Measurements from ENCODE around the gene MRTO4. TPM values are rescaled to one million over a fixed set of nuclear protein-coding genes. Genes with fewer than 3 reads are reported as not detected.
A peak's percentile ranks its signal among the peaks of the same experiment; 100 is the strongest.

MRTO4 gene
- total and polyA plus RNA-seq, 4 donors, result 13.9 to 59.1 (median 35.7) TPM

DNA sequence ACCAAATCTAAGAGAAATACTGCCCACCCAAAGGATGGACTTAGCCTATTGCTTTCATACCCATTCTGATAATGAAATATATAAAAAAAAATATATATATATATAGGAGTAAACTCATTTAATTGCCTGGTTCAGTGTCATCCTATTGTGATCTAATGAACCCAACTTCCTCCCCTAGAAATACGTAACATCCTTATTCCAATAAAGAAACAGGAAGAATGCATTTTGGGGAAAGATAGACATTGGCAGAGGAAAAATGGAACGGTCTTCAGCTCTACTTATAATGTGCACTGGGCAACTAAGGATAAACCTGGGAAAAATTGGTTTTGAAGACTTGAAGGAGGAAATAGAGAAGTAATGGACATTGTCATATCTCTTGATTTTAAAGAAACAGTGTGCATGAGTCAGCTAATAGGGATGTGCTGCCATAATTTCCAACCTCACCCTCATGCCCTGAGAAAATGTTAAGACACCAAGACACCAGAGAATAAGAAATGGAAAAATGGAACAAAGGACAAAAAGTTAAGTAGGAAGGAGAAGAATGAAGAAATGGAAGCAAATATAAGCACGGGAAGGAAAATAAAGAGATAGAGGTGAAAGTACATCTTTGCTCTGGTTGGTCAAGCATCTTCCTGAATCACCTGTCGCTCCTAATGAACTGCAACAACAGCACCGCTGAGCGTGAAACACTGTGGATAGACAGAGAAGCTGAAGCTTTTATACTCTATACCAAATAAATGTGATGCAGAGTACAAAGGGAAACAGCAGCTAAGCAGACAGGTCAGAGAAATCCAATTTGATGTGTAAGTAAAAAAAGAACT lies 46.9 kb upstream of the MRTO4 start:
- ATAC-seq (ENCODE audit: insufficient read depth, low FRiP score) (no peak), DNase-seq (no peak)
- Histone ChIP-seq H3K4me1 (ENCODE audit: control insufficient read depth in 5 of 5, insufficient read depth in 5 of 5, low read length in 5 of 5) (peaks cover 0 to 38% (median 6%) of the 10 kb centered on the region in 5 donors), H3K9me3 (ENCODE audit: control insufficient read depth in 4 of 4, insufficient read depth in 3 of 4, low read length in 3 of 4) (no peaks in the 10 kb centered on the region), H3K27ac (ENCODE audit: low read depth in 1 of 2, low read length in 1 of 2) (no peak overlapping the region), H3K36me3 (ENCODE audit: control insufficient read depth in 4 of 4, insufficient read depth in 4 of 4, low read length in 4 of 4) (peaks cover 0 to 7% (median 2%) of the 10 kb centered on the region in 4 donors), H3K4me3 (no peak overlapping the region), H3K9ac (ENCODE audit: insufficient read depth in 1 of 2, low read length in 2 of 2) (no peak overlapping the region), H3K27me3 (ENCODE audit: control insufficient read depth in 3 of 3, insufficient read depth in 3 of 3, low read length in 2 of 3) (no peaks in the 10 kb centered on the region)
- TF ChIP-seq, protein P1, sequence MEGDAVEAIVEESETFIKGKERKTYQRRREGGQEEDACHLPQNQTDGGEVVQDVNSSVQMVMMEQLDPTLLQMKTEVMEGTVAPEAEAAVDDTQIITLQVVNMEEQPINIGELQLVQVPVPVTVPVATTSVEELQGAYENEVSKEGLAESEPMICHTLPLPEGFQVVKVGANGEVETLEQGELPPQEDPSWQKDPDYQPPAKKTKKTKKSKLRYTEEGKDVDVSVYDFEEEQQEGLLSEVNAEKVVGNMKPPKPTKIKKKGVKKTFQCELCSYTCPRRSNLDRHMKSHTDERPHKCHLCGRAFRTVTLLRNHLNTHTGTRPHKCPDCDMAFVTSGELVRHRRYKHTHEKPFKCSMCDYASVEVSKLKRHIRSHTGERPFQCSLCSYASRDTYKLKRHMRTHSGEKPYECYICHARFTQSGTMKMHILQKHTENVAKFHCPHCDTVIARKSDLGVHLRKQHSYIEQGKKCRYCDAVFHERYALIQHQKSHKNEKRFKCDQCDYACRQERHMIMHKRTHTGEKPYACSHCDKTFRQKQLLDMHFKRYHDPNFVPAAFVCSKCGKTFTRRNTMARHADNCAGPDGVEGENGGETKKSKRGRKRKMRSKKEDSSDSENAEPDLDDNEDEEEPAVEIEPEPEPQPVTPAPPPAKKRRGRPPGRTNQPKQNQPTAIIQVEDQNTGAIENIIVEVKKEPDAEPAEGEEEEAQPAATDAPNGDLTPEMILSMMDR (IDR thresholded peaks at IDR 0.05; ENCODE audit: control extremely low read depth, extremely low read depth), result no peak
- 67 to 81% methylated on average over 6 of the region's 6 CpGs for WGBS, 2 donors

DNA sequence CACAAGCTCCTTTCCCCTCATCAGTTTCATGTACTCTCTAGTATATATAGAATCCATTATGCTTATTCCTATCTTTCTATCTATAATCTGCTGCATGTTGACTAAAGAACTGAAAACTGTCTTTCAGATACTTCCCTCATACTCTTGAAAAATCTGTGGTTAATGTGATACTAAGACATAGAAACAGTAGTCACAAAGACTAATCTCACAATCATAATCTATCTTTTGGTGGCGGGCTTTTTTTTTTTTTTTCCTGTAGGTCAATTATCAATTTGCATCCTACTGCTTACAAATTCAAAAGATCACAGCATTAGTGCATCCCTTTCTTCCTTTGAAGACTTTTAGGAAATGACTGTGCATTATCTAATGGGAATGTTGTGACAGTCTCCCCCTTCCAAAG lies 46.2 kb upstream of the MRTO4 start:
- ATAC-seq (ENCODE audit: insufficient read depth, low FRiP score) (no peak), DNase-seq (no peak)
- Histone ChIP-seq H3K4me3 (no peak overlapping the region), H3K36me3 (ENCODE audit: control insufficient read depth in 4 of 4, insufficient read depth in 4 of 4, low read length in 4 of 4) (peaks cover 0 to 5% (median 4%) of the 10 kb centered on the region in 4 donors), H3K9ac (ENCODE audit: insufficient read depth in 1 of 2, low read length in 2 of 2) (no peak overlapping the region), H3K4me1 (ENCODE audit: control insufficient read depth in 5 of 5, insufficient read depth in 5 of 5, low read length in 5 of 5) (peaks cover 0 to 38% (median 6%) of the 10 kb centered on the region in 5 donors), H3K27me3 (ENCODE audit: control insufficient read depth in 3 of 3, insufficient read depth in 3 of 3, low read length in 2 of 3) (no peaks in the 10 kb centered on the region), H3K9me3 (ENCODE audit: control insufficient read depth in 4 of 4, insufficient read depth in 3 of 4, low read length in 3 of 4) (no peaks in the 10 kb centered on the region), H3K27ac (ENCODE audit: low read depth in 1 of 2, low read length in 1 of 2) (no peak overlapping the region)
- 84 to 96% methylated on average over 1 of the region's 1 CpG for WGBS, 2 donors
- TF ChIP-seq, protein P1 (IDR thresholded peaks at IDR 0.05; ENCODE audit: control extremely low read depth, extremely low read depth), result no peak

DNA sequence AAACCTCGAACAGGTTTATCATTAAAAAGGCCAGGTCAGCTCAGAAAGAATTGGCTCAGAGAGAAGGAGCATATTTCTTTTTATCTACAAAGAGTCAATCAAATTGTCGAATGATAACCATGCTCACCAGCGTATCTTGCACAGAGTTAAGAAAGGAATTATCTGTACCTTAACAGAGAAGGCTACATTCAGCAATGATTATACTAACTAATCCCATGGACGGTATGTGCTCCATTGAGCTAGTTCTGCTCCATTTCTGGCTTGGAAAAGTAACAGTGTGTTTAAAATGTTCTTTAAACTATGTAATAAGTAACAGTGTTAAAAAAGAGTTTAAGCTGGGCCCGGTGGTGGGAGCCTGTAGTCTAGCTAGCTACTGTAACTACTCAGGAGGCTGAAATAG lies 45.8 kb upstream of the MRTO4 start:
- Histone ChIP-seq H3K4me1 (ENCODE audit: control insufficient read depth in 5 of 5, insufficient read depth in 5 of 5, low read length in 5 of 5) (peaks cover 1 to 38% (median 6%) of the 10 kb centered on the region in 5 donors), H3K27ac (ENCODE audit: low read depth in 1 of 2, low read length in 1 of 2) (peak overlapping the region in 1 of 2 donors; percentile 1), H3K27me3 (ENCODE audit: control insufficient read depth in 3 of 3, insufficient read depth in 3 of 3, low read length in 2 of 3) (no peaks in the 10 kb centered on the region), H3K4me3 (no peak overlapping the region), H3K36me3 (ENCODE audit: control insufficient read depth in 4 of 4, insufficient read depth in 4 of 4, low read length in 4 of 4) (peaks cover 0 to 6% (median 4%) of the 10 kb centered on the region in 4 donors), H3K9ac (ENCODE audit: insufficient read depth in 1 of 2, low read length in 2 of 2) (no peak overlapping the region), H3K9me3 (ENCODE audit: control insufficient read depth in 4 of 4, insufficient read depth in 3 of 4, low read length in 3 of 4) (no peaks in the 10 kb centered on the region)
- DNase-seq (no peak), ATAC-seq (ENCODE audit: insufficient read depth, low FRiP score) (no peak)
- 85 to 92% methylated on average over 5 of the region's 5 CpGs for WGBS, 2 donors
- TF ChIP-seq, protein P1 (IDR thresholded peaks at IDR 0.05; ENCODE audit: control extremely low read depth, extremely low read depth), result no peak
